NCI-H524 (cell line): Measurements from ENCODE around the gene AAR2.

Experiments
- DNase-seq, 2 experiments: peaks; one replicate each; lab custom pipeline; 2025; lab: John Stamatoyannopoulos, UW

AAR2 gene

GRCh38 chr20:36260316-36260715 is 24.0 kb downstream of the AAR2 start:
- no peak for DNase-seq

- no peak for DNase-seq
These were observed 25.3 kb downstream of the AAR2 start for GRCh38 chr20:36261389-36262105.

GRCh38 chr20:36262440-36262839 is 26.2 kb downstream of the AAR2 start:
- DNase-seq, result no peak

- DNase-seq, result no peak
These were observed 28.4 kb downstream of the AAR2 start for GRCh38 chr20:36264426-36265246.

- no peak for DNase-seq
These were observed 29.9 kb downstream of the AAR2 start for GRCh38 chr20:36266189-36266588.

- no peak for DNase-seq
These were observed 31.5 kb downstream of the AAR2 start for GRCh38 chr20:36267605-36268381.

GRCh38 chr20:36268440-36269342 is 32.4 kb downstream of the AAR2 start:
- DNase-seq, result no peak

GRCh38 chr20:36269507-36269906 is 33.2 kb downstream of the AAR2 start:
- DNase-seq, result no peak

GRCh38 chr20:36270744-36271638 is 34.7 kb downstream of the AAR2 start:
- DNase-seq, result no peak

GRCh38 chr20:36271639-36272546 is 35.6 kb downstream of the AAR2 start:
- DNase-seq, result no peak

GRCh38 chr20:36272547-36273220 is 36.4 kb downstream of the AAR2 start:
- no peak for DNase-seq

- peak in 1 of 2 experiments; percentile 35 for DNase-seq
These were observed 37.3 kb downstream of the AAR2 start for GRCh38 chr20:36273414-36274180.

GRCh38 chr20:36274181-36274841 is 38.0 kb downstream of the AAR2 start:
- DNase-seq, result peak; percentile 11 to 46

GRCh38 chr20:36275011-36275410 is 38.7 kb downstream of the AAR2 start:
- no peak for DNase-seq

GRCh38 chr20:36275441-36276189 is 39.3 kb downstream of the AAR2 start:
- no peak for DNase-seq

GRCh38 chr20:36277546-36277945 is 41.3 kb downstream of the AAR2 start:
- no peak for DNase-seq

- DNase-seq, result no peak
These were observed 43.1 kb downstream of the AAR2 start for GRCh38 chr20:36279362-36279761.
